Measurements from ENCODE around the gene SOCS6.

Gene SOCS6

GRCh38 chr18:70273021-70273420, 15.8 kb upstream of the SOCS6 start:
- CTCF ChIA-PET = no interaction called here
- Histone ChIP-seq H3K36me3 (ENCODE audit: control insufficient read depth in 4 of 4, insufficient read depth in 4 of 4, low read length in 3 of 4) (no peaks in the 10 kb centered on the region), H3K27me3 (replicated peaks in 2 of 5; ENCODE audit: control insufficient read depth in 4 of 5, insufficient read depth in 5 of 5, low read length in 4 of 5) (no peaks in the 10 kb centered on the region), H3K4me3 (ENCODE audit: control insufficient read depth in 1 of 7, extremely low read depth in 1 of 7, insufficient read depth in 4 of 7, low read depth in 2 of 7, low read length in 6 of 7) (no peak overlapping the region), H3K9me3 (ENCODE audit: control extremely low read depth in 1 of 5, control insufficient read depth in 4 of 5, insufficient read depth in 2 of 5, low read depth in 1 of 5, low read length in 4 of 5) (peaks cover 3 to 26% (median 16%) of the 10 kb centered on the region in 5 experiments), H3K27ac (ENCODE audit: insufficient read depth in 1 of 2, low read depth in 1 of 2, low read length in 2 of 2, poor library complexity in 1 of 2, severe bottlenecking in 2 of 2) (no peak overlapping the region), H3K4me1 (ENCODE audit: control extremely low read depth in 1 of 4, control insufficient read depth in 4 of 4, insufficient read depth in 4 of 4, low read length in 3 of 4) (no peaks in the 10 kb centered on the region)
- no peak for DNase-seq
- 89% methylated on average over 1 of the region's 1 CpG for WGBS (ENCODE audit: insufficient coverage)
- POLR2A ChIA-PET = no interaction called here

GRCh38 chr18:70276416-70277191, 12.2 kb upstream of the SOCS6 start:
- Histone ChIP-seq H3K9me3 (ENCODE audit: control extremely low read depth in 1 of 5, control insufficient read depth in 4 of 5, insufficient read depth in 2 of 5, low read depth in 1 of 5, low read length in 4 of 5) (peaks cover 3 to 26% (median 15%) of the 10 kb centered on the region in 5 experiments), H3K36me3 (ENCODE audit: control insufficient read depth in 4 of 4, insufficient read depth in 4 of 4, low read length in 3 of 4) (no peaks in the 10 kb centered on the region), H3K4me3 (ENCODE audit: control insufficient read depth in 1 of 7, extremely low read depth in 1 of 7, insufficient read depth in 4 of 7, low read depth in 2 of 7, low read length in 6 of 7) (no peak overlapping the region), H3K27me3 (replicated peaks in 2 of 5; ENCODE audit: control insufficient read depth in 4 of 5, insufficient read depth in 5 of 5, low read length in 4 of 5) (no peaks in the 10 kb centered on the region), H3K4me1 (ENCODE audit: control extremely low read depth in 1 of 4, control insufficient read depth in 4 of 4, insufficient read depth in 4 of 4, low read length in 3 of 4) (no peaks in the 10 kb centered on the region), H3K27ac (ENCODE audit: insufficient read depth in 1 of 2, low read depth in 1 of 2, low read length in 2 of 2, poor library complexity in 1 of 2, severe bottlenecking in 2 of 2) (no peak overlapping the region)
- ChIA-PET CTCF (no interaction called here), POLR2A (no interaction called here)
- 94% methylated on average over 3 of the region's 5 CpGs for WGBS (ENCODE audit: insufficient coverage)
- no peak for DNase-seq

DNA sequence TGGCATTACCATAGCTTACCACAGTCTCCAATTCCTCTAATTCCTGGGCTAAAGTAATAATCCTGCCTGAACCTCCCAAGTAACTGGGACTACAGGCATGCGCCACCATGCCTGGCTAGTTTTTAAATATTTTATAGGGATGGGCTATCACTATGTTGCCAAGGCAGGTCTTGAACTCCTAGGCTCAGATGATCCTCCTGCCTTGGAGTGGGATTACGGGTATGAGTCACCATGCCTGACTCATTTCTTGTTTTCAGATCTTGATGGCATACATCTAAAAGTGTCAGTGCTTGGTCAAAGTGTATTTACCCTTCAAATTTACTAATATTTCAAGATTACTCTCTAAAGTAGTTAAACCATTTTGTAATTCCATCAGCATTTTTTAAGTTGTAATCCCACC, 9.4 kb upstream of the SOCS6 start:
- Histone ChIP-seq H3K36me3 (ENCODE audit: control insufficient read depth in 4 of 4, insufficient read depth in 4 of 4, low read length in 3 of 4) (no peaks in the 10 kb centered on the region), H3K27ac (ENCODE audit: insufficient read depth in 1 of 2, low read depth in 1 of 2, low read length in 2 of 2, poor library complexity in 1 of 2, severe bottlenecking in 2 of 2) (no peak overlapping the region), H3K4me3 (ENCODE audit: control insufficient read depth in 1 of 7, extremely low read depth in 1 of 7, insufficient read depth in 4 of 7, low read depth in 2 of 7, low read length in 6 of 7) (no peak overlapping the region), H3K9me3 (ENCODE audit: control extremely low read depth in 1 of 5, control insufficient read depth in 4 of 5, insufficient read depth in 2 of 5, low read depth in 1 of 5, low read length in 4 of 5) (peaks cover 0 to 9% (median 2%) of the 10 kb centered on the region in 5 experiments), H3K27me3 (replicated peaks in 2 of 5; ENCODE audit: control insufficient read depth in 4 of 5, insufficient read depth in 5 of 5, low read length in 4 of 5) (no peaks in the 10 kb centered on the region), H3K4me1 (ENCODE audit: control extremely low read depth in 1 of 4, control insufficient read depth in 4 of 4, insufficient read depth in 4 of 4, low read length in 3 of 4) (peaks cover 0 to 4% (median under 1%) of the 10 kb centered on the region in 4 experiments)
- no peak for DNase-seq
- 100% methylated on average over 2 of the region's 2 CpGs for WGBS (ENCODE audit: insufficient coverage)
- POLR2A ChIA-PET = no interaction called here
- CTCF ChIA-PET = no interaction called here

DNA sequence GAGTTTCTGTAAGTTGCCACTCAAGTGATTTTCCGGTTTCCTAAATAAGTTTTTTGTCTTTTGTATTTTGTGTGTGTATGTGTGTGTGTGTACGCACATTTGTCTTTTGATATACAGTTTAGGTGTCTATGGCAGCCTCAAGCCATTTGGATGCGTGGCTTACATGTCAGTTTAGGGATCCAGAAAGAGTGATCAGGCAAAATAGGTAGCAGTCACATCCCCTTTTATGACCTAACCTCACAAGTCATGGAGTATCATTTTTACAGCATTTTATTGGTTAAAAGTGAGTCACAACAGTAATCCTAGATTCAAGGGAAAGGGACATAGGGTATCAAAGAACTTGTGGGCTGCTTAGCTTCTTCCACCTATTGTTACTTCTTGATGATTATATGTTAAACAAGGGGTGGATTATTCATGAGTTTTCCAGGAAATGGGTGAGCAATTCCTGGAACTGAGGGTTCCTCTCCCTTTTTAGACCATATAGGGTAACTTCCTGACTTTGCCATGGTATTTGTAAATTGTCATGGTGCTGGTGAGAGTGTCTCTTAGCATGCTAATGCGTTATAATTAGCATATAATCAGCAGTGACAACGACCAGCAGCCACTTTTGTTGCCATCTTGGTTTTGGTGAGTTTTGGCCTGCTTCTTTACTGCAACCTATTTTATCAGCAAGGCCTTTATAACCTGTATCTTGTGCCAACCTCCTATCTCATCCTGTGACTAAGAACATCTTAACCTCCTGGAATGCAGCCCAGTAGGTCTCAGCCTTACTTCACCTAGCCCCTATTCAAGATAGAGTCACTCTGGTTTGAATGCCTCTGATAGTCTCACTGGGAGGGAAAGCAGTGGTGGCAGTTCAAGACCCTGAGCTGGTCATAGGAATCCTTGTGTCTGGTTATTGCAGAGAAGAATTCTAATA, 8.6 kb upstream of the SOCS6 start:
- ChIA-PET CTCF (no interaction called here), POLR2A (no interaction called here)
- no peak overlapping the region for H3K27ac ChIP-seq (ENCODE audit: insufficient read depth in 1 of 2, low read depth in 1 of 2, low read length in 2 of 2, poor library complexity in 1 of 2, severe bottlenecking in 2 of 2)

GRCh38 chr18:70284976-70285620, 3.7 kb upstream of the SOCS6 start:
- WGBS (ENCODE audit: insufficient coverage) = no CpG with 5 or more reads among the region's 2 CpGs
- H3K27me3 ChIP-seq (replicated peaks in 2 of 5; ENCODE audit: control insufficient read depth in 4 of 5, insufficient read depth in 5 of 5, low read length in 4 of 5) = no peaks in the 10 kb centered on the region
- H3K9me3 ChIP-seq (ENCODE audit: control extremely low read depth in 1 of 5, control insufficient read depth in 4 of 5, insufficient read depth in 2 of 5, low read depth in 1 of 5, low read length in 4 of 5) = peaks cover 0 to 9% (median 0%) of the 10 kb centered on the region in 5 experiments
- CTCF ChIA-PET = no interaction called here
- H3K36me3 ChIP-seq (ENCODE audit: control insufficient read depth in 4 of 4, insufficient read depth in 4 of 4, low read length in 3 of 4) = no peaks in the 10 kb centered on the region
- DNase-seq = peak in 2 of 3 donors; percentile 80 to 87
- POLR2A ChIA-PET = no interaction called here
- H3K4me1 ChIP-seq (ENCODE audit: control extremely low read depth in 1 of 4, control insufficient read depth in 4 of 4, insufficient read depth in 4 of 4, low read length in 3 of 4) = peaks cover 8 to 32% (median 21%) of the 10 kb centered on the region in 4 experiments
- no peak overlapping the region for H3K27ac ChIP-seq (ENCODE audit: insufficient read depth in 1 of 2, low read depth in 1 of 2, low read length in 2 of 2, poor library complexity in 1 of 2, severe bottlenecking in 2 of 2)
- H3K4me3 ChIP-seq (ENCODE audit: control insufficient read depth in 1 of 7, extremely low read depth in 1 of 7, insufficient read depth in 4 of 7, low read depth in 2 of 7, low read length in 6 of 7) = peak overlapping the region in 1 of 7 experiments; percentile 1

More for the DNA sequence above, 8.6 kb upstream of the SOCS6 start:
- Histone ChIP-seq H3K4me3 (ENCODE audit: control insufficient read depth in 1 of 7, extremely low read depth in 1 of 7, insufficient read depth in 4 of 7, low read depth in 2 of 7, low read length in 6 of 7) (no peak overlapping the region), H3K27me3 (replicated peaks in 2 of 5; ENCODE audit: control insufficient read depth in 4 of 5, insufficient read depth in 5 of 5, low read length in 4 of 5) (no peaks in the 10 kb centered on the region), H3K9me3 (ENCODE audit: control extremely low read depth in 1 of 5, control insufficient read depth in 4 of 5, insufficient read depth in 2 of 5, low read depth in 1 of 5, low read length in 4 of 5) (peaks cover 0 to 9% (median 2%) of the 10 kb centered on the region in 5 experiments), H3K36me3 (ENCODE audit: control insufficient read depth in 4 of 4, insufficient read depth in 4 of 4, low read length in 3 of 4) (no peaks in the 10 kb centered on the region), H3K4me1 (ENCODE audit: control extremely low read depth in 1 of 4, control insufficient read depth in 4 of 4, insufficient read depth in 4 of 4, low read length in 3 of 4) (peaks cover 0 to 12% (median 6%) of the 10 kb centered on the region in 4 experiments)
- peak in 2 of 3 donors; percentile 17 to 44 for DNase-seq
- WGBS (ENCODE audit: insufficient coverage) = 92% methylated on average over 4 of the region's 5 CpGs

DNA sequence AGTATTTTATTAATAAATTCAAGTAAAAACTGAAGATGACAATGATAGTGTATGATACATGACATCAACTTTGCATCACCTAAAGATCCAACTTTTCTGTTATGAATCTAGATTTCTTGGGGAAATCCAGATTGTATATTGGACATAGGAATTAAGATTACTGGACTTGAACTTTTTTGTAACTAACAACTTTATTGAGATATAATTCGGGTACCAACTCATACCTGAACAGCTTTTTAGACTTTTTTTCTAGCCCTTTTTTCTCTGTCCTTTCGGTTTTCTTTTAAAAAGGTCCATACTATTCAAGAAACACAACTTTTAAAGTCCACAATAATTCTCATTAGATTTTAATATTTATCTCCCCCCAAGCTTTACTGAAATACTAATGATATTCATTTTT, 1.1 kb upstream of the SOCS6 start:
- H3K36me3 ChIP-seq (ENCODE audit: control insufficient read depth in 4 of 4, insufficient read depth in 4 of 4, low read length in 3 of 4) = peaks cover 0 to 3% (median 0%) of the 10 kb centered on the region in 4 experiments
- H3K27ac ChIP-seq (ENCODE audit: insufficient read depth in 1 of 2, low read depth in 1 of 2, low read length in 2 of 2, poor library complexity in 1 of 2, severe bottlenecking in 2 of 2) = no peak overlapping the region
- H3K27me3 ChIP-seq (replicated peaks in 2 of 5; ENCODE audit: control insufficient read depth in 4 of 5, insufficient read depth in 5 of 5, low read length in 4 of 5) = no peaks in the 10 kb centered on the region
- H3K4me3 ChIP-seq (ENCODE audit: control insufficient read depth in 1 of 7, extremely low read depth in 1 of 7, insufficient read depth in 4 of 7, low read depth in 2 of 7, low read length in 6 of 7) = no peak overlapping the region
- no peak for DNase-seq
- ChIA-PET CTCF (no interaction called here), POLR2A (interaction anchor here (0.6 kb wide), 1 partner anchor 150 kb away, joined by 3 read pairs; no protein-coding TSS in a partner anchor)
- peaks cover 11 to 42% (median 31%) of the 10 kb centered on the region in 4 experiments for H3K4me1 ChIP-seq (ENCODE audit: control extremely low read depth in 1 of 4, control insufficient read depth in 4 of 4, insufficient read depth in 4 of 4, low read length in 3 of 4)
- 100% methylated on average over 2 of the region's 2 CpGs for WGBS (ENCODE audit: insufficient coverage)
- no peaks in the 10 kb centered on the region for H3K9me3 ChIP-seq (ENCODE audit: control extremely low read depth in 1 of 5, control insufficient read depth in 4 of 5, insufficient read depth in 2 of 5, low read depth in 1 of 5, low read length in 4 of 5)
